PC-9 (cell line): ENCODE results near the gene ZSWIM5.

Experiments
- EZH2 ChIP-seq: fragments of 200-600 bp; sonication (generic); IDR thresholded peaks from 2 replicates; pipeline ENCODE4 v1.8.0; 2017; ENCODE audit warnings: antibody characterized with exemption, low read depth
- TF ChIP-seq, protein P1 (sequence below): fragments of 200-600 bp; sonication (generic); conservative IDR thresholded peaks from 2 replicates; pipeline ENCODE4 v1.6.1; 2017; ENCODE audit warnings: mixed run types, antibody characterized with exemption, mild to moderate bottlenecking, moderate library complexity

DNA sequence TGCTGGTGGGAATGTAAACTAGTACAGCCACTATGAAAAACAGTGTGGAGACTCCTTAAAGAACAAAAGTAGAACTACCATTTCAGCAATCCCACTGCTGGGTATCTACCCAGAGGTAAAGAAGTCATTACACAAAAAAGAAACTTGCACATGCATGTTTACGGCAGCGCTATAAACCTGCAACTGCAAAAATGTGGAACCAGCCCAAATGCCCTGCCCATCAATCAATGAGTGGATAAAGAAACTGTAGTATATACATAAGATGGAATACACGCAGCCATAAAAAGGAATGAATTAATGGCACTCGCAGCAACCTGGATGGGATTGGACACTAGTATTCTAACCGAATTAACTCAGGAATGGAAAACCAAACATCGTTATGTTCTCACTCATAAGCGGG, 51.0 kb downstream of the ZSWIM5 start:
- TF ChIP-seq, protein P1, sequence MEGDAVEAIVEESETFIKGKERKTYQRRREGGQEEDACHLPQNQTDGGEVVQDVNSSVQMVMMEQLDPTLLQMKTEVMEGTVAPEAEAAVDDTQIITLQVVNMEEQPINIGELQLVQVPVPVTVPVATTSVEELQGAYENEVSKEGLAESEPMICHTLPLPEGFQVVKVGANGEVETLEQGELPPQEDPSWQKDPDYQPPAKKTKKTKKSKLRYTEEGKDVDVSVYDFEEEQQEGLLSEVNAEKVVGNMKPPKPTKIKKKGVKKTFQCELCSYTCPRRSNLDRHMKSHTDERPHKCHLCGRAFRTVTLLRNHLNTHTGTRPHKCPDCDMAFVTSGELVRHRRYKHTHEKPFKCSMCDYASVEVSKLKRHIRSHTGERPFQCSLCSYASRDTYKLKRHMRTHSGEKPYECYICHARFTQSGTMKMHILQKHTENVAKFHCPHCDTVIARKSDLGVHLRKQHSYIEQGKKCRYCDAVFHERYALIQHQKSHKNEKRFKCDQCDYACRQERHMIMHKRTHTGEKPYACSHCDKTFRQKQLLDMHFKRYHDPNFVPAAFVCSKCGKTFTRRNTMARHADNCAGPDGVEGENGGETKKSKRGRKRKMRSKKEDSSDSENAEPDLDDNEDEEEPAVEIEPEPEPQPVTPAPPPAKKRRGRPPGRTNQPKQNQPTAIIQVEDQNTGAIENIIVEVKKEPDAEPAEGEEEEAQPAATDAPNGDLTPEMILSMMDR: no peak
- no peak for TF ChIP-seq EZH2
